ENCODE data around the gene MVK.

MVK gene

DNA sequence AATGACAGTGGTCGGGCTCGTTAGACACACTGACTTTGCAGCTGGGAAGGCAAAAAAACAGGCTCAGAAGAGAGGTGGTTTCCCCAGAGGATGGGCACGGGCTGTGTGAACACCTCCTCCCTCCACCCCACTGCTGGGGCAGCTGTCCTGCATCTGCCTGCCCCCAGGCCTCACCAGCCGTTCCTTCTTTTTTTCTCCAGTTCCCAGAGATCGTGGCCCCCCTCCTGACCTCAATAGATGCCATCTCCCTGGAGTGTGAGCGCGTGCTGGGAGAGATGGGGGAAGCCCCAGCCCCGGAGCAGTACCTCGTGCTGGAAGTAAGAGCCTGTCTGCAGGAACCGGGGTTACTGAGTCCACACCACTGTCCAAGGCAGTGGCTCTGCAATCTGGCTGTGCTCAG lies 17.4 kb downstream of the MVK start:
- DNase-seq (ENCODE audit: low read depth): no peak
- no peak overlapping the region for H3K4me3 ChIP-seq (ENCODE audit: low read depth, low read length)
- TF ChIP-seq, protein P1, sequence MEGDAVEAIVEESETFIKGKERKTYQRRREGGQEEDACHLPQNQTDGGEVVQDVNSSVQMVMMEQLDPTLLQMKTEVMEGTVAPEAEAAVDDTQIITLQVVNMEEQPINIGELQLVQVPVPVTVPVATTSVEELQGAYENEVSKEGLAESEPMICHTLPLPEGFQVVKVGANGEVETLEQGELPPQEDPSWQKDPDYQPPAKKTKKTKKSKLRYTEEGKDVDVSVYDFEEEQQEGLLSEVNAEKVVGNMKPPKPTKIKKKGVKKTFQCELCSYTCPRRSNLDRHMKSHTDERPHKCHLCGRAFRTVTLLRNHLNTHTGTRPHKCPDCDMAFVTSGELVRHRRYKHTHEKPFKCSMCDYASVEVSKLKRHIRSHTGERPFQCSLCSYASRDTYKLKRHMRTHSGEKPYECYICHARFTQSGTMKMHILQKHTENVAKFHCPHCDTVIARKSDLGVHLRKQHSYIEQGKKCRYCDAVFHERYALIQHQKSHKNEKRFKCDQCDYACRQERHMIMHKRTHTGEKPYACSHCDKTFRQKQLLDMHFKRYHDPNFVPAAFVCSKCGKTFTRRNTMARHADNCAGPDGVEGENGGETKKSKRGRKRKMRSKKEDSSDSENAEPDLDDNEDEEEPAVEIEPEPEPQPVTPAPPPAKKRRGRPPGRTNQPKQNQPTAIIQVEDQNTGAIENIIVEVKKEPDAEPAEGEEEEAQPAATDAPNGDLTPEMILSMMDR (IDR thresholded peaks at IDR 0.05; ENCODE audit: control insufficient read depth, extremely low read depth, insufficient read depth): no peak

DNA sequence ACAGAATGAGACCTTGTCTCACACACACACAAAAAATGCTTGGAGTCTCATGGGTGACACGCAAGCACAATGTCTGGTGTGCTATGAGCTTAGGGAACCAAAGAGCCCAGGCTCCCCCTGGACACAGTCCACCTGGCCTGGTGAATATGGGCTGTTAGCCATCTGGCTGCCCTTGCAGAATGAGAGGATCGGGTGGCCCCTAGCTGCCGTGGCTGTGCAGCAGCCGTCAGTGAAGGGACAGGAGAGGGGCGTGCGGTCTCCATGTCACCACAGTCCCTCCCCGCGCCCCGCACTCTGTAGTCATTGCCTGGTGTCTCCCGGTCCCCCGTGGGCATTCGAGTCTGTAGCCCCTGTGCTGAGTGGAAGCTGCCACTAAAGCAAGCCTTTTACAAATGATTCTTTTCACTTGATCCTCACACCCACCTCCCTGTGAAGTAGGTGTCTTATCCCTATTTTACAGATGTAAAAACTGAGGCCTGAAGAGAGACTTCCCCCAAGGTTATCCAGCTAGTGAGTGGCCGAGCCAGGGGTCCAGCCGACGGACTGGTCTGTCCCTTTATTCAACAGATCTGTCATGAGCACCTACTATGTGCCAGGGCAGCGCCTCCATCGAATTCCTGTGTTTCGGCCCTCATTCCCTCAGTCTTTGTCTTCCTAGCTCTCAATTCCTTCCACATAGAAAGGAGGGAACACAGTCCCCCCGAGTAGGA lies 18.8 kb downstream of the MVK start:
- TF ChIP-seq, protein P1 (IDR thresholded peaks at IDR 0.05; ENCODE audit: control insufficient read depth, extremely low read depth, insufficient read depth): no peak
- no peak overlapping the region for H3K4me3 ChIP-seq (ENCODE audit: low read depth, low read length)
- DNase-seq (ENCODE audit: low read depth): no peak

DNA sequence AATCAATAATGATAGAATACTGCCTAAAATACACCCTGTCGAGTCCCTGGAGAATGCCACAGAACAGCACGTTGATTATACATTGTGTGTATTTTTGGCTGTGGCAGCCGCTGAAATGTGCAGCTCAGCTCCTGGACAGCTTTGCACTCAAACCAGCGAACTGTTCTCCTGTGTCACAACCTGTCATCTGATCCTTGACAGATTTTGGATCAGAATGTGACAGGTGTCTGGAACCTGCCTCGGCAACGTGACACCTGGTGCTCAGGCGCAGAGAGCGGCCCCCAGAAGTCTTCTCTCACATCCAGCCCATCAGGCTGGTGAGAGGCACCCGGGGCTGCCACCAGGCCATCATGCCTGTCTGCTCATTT lies 19.3 kb downstream of the MVK start:
- no peak for DNase-seq (ENCODE audit: low read depth)

DNA sequence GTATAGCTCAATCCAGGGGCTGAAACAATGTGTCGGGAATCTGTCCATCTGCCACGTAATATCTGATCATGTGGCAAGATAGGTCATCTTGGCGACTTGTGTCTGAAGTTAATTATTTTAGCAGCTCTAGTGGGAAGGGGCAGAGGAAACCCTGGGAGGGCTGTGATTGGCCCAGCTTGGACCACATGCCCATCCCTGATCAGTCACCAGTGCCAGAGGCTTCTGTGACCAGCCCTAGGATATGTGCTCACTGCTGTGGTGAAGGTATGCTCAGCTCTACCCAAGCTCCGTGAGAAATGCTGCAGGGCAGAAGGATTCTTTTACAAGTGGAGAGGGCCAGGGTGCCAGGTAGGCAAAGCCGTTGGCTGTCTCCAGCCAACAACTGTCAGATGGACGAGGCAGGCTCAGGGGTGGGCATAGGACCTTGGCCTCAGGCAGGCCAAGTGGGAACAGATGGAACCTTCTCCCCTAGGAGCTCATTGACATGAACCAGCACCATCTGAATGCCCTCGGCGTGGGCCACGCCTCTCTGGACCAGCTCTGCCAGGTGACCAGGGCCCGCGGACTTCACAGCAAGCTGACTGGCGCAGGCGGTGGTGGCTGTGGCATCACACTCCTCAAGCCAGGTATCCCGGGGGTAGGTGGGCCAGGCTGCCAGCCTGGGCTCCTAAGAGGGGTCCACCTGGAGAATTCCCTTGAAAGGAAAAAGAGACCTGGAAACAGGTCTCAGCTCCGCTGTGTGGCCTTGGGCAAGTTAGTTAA lies 21.1 kb downstream of the MVK start:
- DNase-seq (ENCODE audit: low read depth): no peak
- no peak overlapping the region for H3K4me3 ChIP-seq (ENCODE audit: low read depth, low read length)
- TF ChIP-seq, protein P1 (IDR thresholded peaks at IDR 0.05; ENCODE audit: control insufficient read depth, extremely low read depth, insufficient read depth): no peak

More for the DNA sequence above, 19.3 kb downstream of the MVK start:
- TF ChIP-seq, protein P1 (IDR thresholded peaks at IDR 0.05; ENCODE audit: control insufficient read depth, extremely low read depth, insufficient read depth): no peak
- no peak overlapping the region for H3K4me3 ChIP-seq (ENCODE audit: low read depth, low read length)

DNA sequence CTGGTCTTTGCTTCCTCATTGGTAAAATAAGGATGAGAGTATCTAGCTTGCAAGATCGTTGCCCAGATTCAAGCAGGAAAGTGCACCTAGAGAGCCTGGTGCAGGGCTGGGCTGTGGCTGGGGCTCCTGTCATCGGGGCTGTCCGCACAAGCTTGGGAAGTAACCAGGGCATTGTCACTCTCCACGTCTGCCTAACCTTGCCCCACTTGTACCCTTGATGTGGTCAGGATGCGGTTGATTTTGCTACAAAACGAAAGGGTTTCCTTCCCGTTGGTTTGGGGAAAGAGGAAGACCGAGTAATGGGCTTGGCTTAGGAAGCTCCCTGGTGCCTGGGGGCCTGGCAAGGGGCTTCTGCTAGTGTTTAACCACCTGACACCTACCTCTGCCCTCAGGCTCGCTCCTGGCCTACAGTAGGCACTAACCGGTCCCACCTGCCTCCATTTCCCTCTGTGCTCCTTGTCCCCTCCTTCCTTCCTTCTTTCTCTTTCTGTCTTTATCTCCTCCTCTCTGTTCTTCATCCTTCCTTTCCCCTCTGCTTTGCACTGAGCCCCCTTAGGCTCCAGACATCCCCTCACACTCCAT lies 21.8 kb downstream of the MVK start:
- TF ChIP-seq, protein P1 (IDR thresholded peaks at IDR 0.05; ENCODE audit: control insufficient read depth, extremely low read depth, insufficient read depth): no peak
- no peak for DNase-seq (ENCODE audit: low read depth)
- H3K4me3 ChIP-seq (ENCODE audit: low read depth, low read length): no peak overlapping the region

DNA sequence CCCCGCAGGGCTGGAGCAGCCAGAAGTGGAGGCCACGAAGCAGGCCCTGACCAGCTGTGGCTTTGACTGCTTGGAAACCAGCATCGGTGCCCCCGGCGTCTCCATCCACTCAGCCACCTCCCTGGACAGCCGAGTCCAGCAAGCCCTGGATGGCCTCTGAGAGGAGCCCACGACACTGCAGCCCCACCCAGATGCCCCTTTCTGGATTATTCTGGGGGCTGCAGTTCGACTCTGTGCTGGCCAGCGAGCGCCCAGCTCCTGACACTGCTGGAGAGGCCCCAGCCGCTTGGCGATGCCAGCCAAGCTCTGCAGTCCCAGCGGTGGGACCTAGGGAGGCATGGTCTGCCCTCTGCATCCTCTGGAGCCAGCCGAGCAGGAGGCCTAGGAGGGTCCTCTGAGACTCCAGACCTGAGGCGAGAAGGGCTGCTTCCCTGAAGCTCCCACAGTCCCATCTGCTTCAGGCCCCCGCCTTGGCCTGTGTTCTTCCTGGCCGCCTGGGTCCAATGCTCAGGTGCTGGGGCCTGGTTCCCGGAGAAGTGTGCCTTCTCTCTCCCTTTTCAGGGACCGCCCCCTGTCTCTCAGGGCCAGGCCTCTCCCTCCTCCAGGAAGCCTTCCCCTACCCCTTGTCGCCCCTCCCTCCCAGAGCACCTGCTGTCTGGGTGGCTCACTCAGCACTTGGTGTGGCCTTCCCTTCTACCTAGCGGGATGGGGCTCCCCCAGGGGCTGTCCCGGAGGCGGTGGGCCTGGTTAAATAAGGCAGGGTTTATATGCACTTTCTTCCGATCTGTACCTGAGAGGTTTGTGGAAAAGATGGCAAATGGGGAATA lies 23.0 kb downstream of the MVK start:
- no peak overlapping the region for H3K4me3 ChIP-seq (ENCODE audit: low read depth, low read length)
- no peak for DNase-seq (ENCODE audit: low read depth)
- TF ChIP-seq, protein P1 (IDR thresholded peaks at IDR 0.05; ENCODE audit: control insufficient read depth, extremely low read depth, insufficient read depth): no peak
